Gastroesophageal sphincter (tissue), 4 donors: ENCODE data around the gene DST. TPM values are rescaled to one million over a fixed set of nuclear protein-coding genes. Genes with fewer than 3 reads are reported as not detected.

Source experiments
- ATAC-seq: fragments of 150-250 bp; one replicate; pipeline ENCODE4 v1.9.1; 2016; ENCODE audit warnings: mild to moderate bottlenecking, moderate library complexity
- H3K27ac ChIP-seq, 4 donors: fragments of 200-600 bp; sonication (generic) in 3 of 4; 1 replicate in 3 of 4; 2 replicates in 1 of 4; pipeline ENCODE4 v1.5.1; 2016 to 2019
- H3K27me3 ChIP-seq: fragments of 200-600 bp; sonication (generic); one replicate; pipeline ENCODE4 v1.5.1; 2019
- H3K36me3 ChIP-seq, 2 donors: fragments of 200-600 bp; sonication (generic); one replicate each; pipeline ENCODE4 v1.5.1; 2019; ENCODE audit warnings: control low read depth in 1 of 2
- H3K4me1 ChIP-seq, 3 donors: fragments of 200-600 bp; sonication (generic); 1 replicate in 2 of 3; 2 replicates in 1 of 3; pipeline ENCODE4 v1.5.1; 2016 to 2019; ENCODE audit warnings: control low read depth in 2 of 3
- H3K4me3 ChIP-seq, 2 donors: fragments of 200-600 bp; sonication (generic); one replicate each; pipeline ENCODE4 v1.5.1; 2019; ENCODE audit warnings: mild to moderate bottlenecking in 1 of 2, moderate library complexity in 1 of 2
- H3K9me3 ChIP-seq, 3 donors: fragments of 200-600 bp; sonication (generic); one replicate each; pipeline ENCODE4 v1.5.1; 2017 to 2019; ENCODE audit warnings: control low read depth in 2 of 3
- EP300 ChIP-seq: sonication (generic); formaldehyde crosslinking; IDR thresholded peaks from one replicate; pipeline ENCODE4 v1.6.1; 2017; ENCODE audit warnings: antibody characterized with exemption, mild to moderate bottlenecking
- POLR2A ChIP-seq, 2 donors: fragments of 450-650 bp; IDR thresholded peaks; one replicate each; pipeline ENCODE4 v1.6.1; 2017; ENCODE audit warnings: antibody characterized with exemption in 2 of 2, mild to moderate bottlenecking in 2 of 2, moderate library complexity in 1 of 2
- POLR2AphosphoS5 ChIP-seq: sonication (generic); formaldehyde crosslinking; IDR thresholded peaks from one replicate; pipeline ENCODE4 v1.6.1; 2017; ENCODE audit warnings: antibody characterized with exemption
- WGBS, 2 donors: methylation state at CpG; one replicate each; pipeline ENCODE4 v1.1.5; 2018; ENCODE audit warnings: low coverage in 1 of 2; 5-methylcytosine and 5-hydroxymethylcytosine counted together
- total RNA-seq, 4 donors: library from RNA; depleted of rRNA; stranded (reverse); fragments of >200 nt; gene quantifications; one replicate each; pipeline ENCODE4 v1.1.0, GENCODE V29; 2016
- TF ChIP-seq, protein P1 (sequence below), 4 experiments: fragments of 200-600 bp in 2 of 4; fragments of 450-650 bp in 2 of 4; sonication (generic) in 1 of 4; IDR thresholded peaks; one replicate each; pipeline ENCODE4 v1.5.1; 2017 to 2019; ENCODE audit warnings: antibody characterized with exemption in 4 of 4, mild to moderate bottlenecking in 2 of 4, moderate library complexity in 2 of 4

DST gene
- total RNA-seq, 4 donors from 2014 or later = 442 to 716 (median 661) TPM

DNA sequence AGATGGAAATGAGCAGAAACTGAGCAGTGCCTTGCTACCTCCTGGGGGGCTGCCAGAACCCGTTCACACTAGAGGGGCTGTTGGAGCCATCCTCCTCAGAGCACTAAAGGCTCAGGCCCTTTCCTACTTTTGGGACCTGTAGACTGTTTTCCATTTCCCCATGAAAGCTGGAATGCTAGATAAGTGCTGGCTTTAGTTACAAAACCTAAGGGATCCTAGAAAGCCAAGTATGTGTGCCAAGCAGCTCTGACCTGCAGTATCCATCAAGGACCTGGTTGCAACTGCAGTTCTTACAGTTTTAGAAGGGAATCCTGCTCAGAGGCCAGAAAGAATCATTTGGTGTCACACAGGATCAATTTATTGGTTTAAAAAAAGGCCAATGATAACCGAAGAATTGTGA is 218.6 kb downstream of the DST start:
- Histone ChIP-seq H3K4me3 (no peak overlapping the region), H3K9me3 (no peaks in the 10 kb centered on the region), H3K4me1 (peaks cover 0 to 20% (median 0%) of the 10 kb centered on the region in 3 donors), H3K27me3 (no peaks in the 10 kb centered on the region), H3K27ac (peak overlapping the region in 2 of 4 donors; percentile 8 to 51), H3K36me3 (no peaks in the 10 kb centered on the region)
- TF ChIP-seq POLR2AphosphoS5 (no peak), POLR2A (IDR thresholded peaks at IDR 0.05) (no peak), EP300 (no peak)
- TF ChIP-seq, protein P1, sequence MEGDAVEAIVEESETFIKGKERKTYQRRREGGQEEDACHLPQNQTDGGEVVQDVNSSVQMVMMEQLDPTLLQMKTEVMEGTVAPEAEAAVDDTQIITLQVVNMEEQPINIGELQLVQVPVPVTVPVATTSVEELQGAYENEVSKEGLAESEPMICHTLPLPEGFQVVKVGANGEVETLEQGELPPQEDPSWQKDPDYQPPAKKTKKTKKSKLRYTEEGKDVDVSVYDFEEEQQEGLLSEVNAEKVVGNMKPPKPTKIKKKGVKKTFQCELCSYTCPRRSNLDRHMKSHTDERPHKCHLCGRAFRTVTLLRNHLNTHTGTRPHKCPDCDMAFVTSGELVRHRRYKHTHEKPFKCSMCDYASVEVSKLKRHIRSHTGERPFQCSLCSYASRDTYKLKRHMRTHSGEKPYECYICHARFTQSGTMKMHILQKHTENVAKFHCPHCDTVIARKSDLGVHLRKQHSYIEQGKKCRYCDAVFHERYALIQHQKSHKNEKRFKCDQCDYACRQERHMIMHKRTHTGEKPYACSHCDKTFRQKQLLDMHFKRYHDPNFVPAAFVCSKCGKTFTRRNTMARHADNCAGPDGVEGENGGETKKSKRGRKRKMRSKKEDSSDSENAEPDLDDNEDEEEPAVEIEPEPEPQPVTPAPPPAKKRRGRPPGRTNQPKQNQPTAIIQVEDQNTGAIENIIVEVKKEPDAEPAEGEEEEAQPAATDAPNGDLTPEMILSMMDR (IDR thresholded peaks at IDR 0.05) = no peak
- ATAC-seq = no peak
- 56% methylated on average over 1 of the region's 2 CpGs; no CpG with 5 or more reads in 1 of the 2 donors for WGBS, 2 donors

GRCh38 chr6:56420296-56420695 is 222.4 kb downstream of the DST start:
- Histone ChIP-seq H3K4me1 (peaks cover 0 to 34% (median 0%) of the 10 kb centered on the region in 3 donors), H3K27ac (no peak overlapping the region), H3K9me3 (no peaks in the 10 kb centered on the region), H3K27me3 (no peaks in the 10 kb centered on the region), H3K36me3 (no peaks in the 10 kb centered on the region), H3K4me3 (no peak overlapping the region)
- ATAC-seq = no peak
- TF ChIP-seq POLR2A (IDR thresholded peaks at IDR 0.05) (no peak), POLR2AphosphoS5 (no peak), EP300 (no peak)
- TF ChIP-seq, protein P1 (IDR thresholded peaks at IDR 0.05) = no peak
- 29 to 38% methylated on average over 3 of the region's 3 CpGs for WGBS, 2 donors

GRCh38 chr6:56419191-56419590 is 223.5 kb downstream of the DST start:
- TF ChIP-seq POLR2AphosphoS5 (no peak), EP300 (no peak), POLR2A (IDR thresholded peaks at IDR 0.05) (no peak)
- TF ChIP-seq, protein P1 (IDR thresholded peaks at IDR 0.05) = no peak
- Histone ChIP-seq H3K9me3 (no peaks in the 10 kb centered on the region), H3K27me3 (no peaks in the 10 kb centered on the region), H3K27ac (no peak overlapping the region), H3K4me1 (peaks cover 0 to 30% (median 0%) of the 10 kb centered on the region in 3 donors), H3K4me3 (no peak overlapping the region), H3K36me3 (no peaks in the 10 kb centered on the region)
- 24 to 38% methylated on average over 1 of the region's 1 CpG for WGBS, 2 donors
- ATAC-seq = no peak

- H3K4me1 ChIP-seq = peaks cover 0 to 21% (median 0%) of the 10 kb centered on the region in 3 donors
- H3K27me3 ChIP-seq = no peaks in the 10 kb centered on the region
- H3K27ac ChIP-seq = no peak overlapping the region
- TF ChIP-seq POLR2AphosphoS5 = no peak
- no peak for TF ChIP-seq EP300
- no peak for TF ChIP-seq POLR2A (IDR thresholded peaks at IDR 0.05)
- no peaks in the 10 kb centered on the region for H3K9me3 ChIP-seq
- no peak for ATAC-seq
- no peak overlapping the region for H3K4me3 ChIP-seq
- H3K36me3 ChIP-seq = no peaks in the 10 kb centered on the region
- 92 to 100% methylated on average over 2 of the region's 2 CpGs for WGBS, 2 donors
Observed at GRCh38 chr6:56417823-56418222, 224.9 kb downstream of the DST start.

- Histone ChIP-seq H3K4me3 (no peak overlapping the region), H3K27me3 (no peaks in the 10 kb centered on the region), H3K9me3 (no peaks in the 10 kb centered on the region), H3K36me3 (no peaks in the 10 kb centered on the region), H3K27ac (no peak overlapping the region), H3K4me1 (peaks cover 0 to 21% (median 0%) of the 10 kb centered on the region in 3 donors)
- ATAC-seq = no peak
- TF ChIP-seq, protein P1 (IDR thresholded peaks at IDR 0.05) = no peak
- TF ChIP-seq POLR2A (IDR thresholded peaks at IDR 0.05) = no peak
- TF ChIP-seq EP300 = no peak
- WGBS, 2 donors = 41 to 70% methylated on average over 2 of the region's 2 CpGs
Observed at GRCh38 chr6:56416247-56416646, 226.4 kb downstream of the DST start.
